T-helper 1 cell treated with Interleukin-12 subunit alpha and Interleukin-12 subunit beta and Interleukin-4 antibody, amounts not matched to agents 30 μg/mL and 1 μg/mL, for 36 hours (primary cell): ENCODE results near the gene PLEKHG5.
A peak's percentile ranks its signal among the peaks of the same experiment; 100 is the strongest.
"Not testable (repeated sequence)": the region's sequence is repeated elsewhere in the genome, so short reads cannot be mapped to it uniquely, and the experiment has no call there.

Experiments used
- H3K27ac Mint-ChIP-seq: one replicate; pipeline ENCODE4 v1.8.0; 2021; ENCODE audit warnings: mild to moderate bottlenecking, mixed read lengths
- H3K27me3 Mint-ChIP-seq: one replicate; pipeline ENCODE4 v1.8.0; 2021; ENCODE audit warnings: low read depth, mixed read lengths
- H3K36me3 Mint-ChIP-seq: one replicate; pipeline ENCODE4 v1.8.0; 2021; ENCODE audit warnings: low read depth, mixed read lengths
- H3K4me1 Mint-ChIP-seq: one replicate; pipeline ENCODE4 v1.8.0; 2021; ENCODE audit warnings: low read depth, mixed read lengths
- H3K4me3 Mint-ChIP-seq: one replicate; pipeline ENCODE4 v1.8.0; 2021; ENCODE audit warnings: mild to moderate bottlenecking, moderate library complexity, mixed read lengths
- H3K9me3 Mint-ChIP-seq: one replicate; pipeline ENCODE4 v1.8.0; 2021; ENCODE audit warnings: mixed read lengths

The PLEKHG5 gene

DNA sequence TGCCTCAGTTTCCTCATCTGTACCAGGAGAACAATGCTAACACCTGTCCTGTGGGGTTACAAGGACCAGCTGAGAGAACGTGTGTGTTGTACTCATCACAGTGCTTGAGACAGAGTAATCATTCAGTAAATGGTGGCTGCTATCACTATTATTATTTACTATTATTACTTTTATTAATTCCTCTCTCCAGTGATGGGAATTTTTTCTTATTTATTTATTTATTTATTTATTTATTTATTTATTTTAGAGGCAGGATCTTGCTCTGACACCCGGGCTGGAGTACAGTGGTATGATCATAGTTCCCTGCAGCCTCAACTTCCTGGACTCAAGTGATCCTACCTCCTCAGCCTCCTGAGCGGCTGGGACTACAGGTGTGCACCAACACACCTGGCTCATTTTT, 55.2 kb downstream of the PLEKHG5 start:
- not testable (repeated sequence) for H3K4me3 Mint-ChIP-seq, H3K9me3 Mint-ChIP-seq, H3K27ac Mint-ChIP-seq, H3K36me3 Mint-ChIP-seq, H3K4me1 Mint-ChIP-seq
- peaks cover 38% of the 10 kb centered on the region for H3K27me3 Mint-ChIP-seq

DNA sequence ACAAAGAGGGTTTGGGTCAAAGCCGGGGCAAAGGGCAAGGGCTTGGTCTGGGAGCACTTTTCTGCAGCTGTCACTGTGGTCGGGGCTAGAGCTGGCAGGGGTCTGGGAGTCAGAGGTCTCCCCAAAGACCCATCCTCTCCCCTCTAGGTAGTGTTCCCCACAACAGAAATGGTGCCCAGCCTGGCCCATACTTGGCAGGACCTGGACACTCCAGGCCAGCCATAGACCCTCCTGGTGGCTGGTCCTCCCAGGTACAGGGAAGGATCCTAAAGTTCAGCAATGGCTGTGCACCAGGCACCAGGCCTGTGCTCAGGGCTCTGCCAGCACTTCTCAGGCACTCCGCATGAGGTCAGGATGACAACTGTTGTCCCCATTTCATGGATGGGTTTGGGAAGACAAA, 55.9 kb downstream of the PLEKHG5 start:
- Mint-ChIP-seq H3K9me3 (no peaks in the 10 kb centered on the region), H3K27me3 (peaks cover 37% of the 10 kb centered on the region), H3K27ac (no peak overlapping the region), H3K4me1 (peaks cover 8% of the 10 kb centered on the region), H3K4me3 (no peak overlapping the region), H3K36me3 (no peaks in the 10 kb centered on the region)

DNA sequence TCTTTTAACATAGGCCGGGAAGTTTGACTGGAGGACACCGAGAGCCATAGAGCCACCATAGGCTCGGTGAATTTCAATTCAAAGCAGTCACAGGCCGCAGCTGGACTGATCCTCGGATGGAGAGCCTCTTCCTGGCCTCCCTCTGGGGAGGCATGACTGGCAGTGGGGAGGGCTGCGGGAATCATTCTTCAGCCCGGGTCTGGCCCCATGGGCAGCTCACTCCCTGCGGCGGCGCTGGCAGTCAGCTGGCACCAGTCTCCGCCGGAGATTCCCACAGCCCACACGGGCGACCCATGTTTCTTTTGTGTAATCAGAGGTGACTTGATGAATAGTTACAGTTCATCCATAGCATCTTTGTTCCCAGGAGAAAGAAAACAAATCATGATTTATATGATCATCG, 56.3 kb downstream of the PLEKHG5 start:
- Mint-ChIP-seq H3K4me1 (peaks cover 8% of the 10 kb centered on the region), H3K27ac (no peak overlapping the region), H3K27me3 (peaks cover 40% of the 10 kb centered on the region), H3K4me3 (no peak overlapping the region), H3K9me3 (no peaks in the 10 kb centered on the region), H3K36me3 (no peaks in the 10 kb centered on the region)

DNA sequence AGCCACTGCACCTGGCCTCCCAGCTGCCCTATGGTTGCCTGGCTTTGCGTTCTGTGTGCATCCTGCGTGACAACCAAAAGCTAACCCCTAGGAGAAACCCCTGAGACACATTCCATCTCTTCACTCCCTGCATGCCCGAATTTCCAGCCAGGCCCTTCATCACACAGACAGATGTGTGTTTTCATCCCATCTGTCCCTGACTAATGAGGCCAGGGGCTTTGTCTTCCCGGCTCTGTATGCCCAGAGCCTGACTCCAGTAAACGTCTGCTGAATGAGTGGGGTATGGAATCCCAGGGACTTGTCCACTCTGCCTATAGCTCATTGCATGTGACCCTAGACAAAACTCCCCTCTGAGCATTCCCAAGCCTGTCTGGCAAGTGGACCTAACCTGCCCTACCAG, 57.3 kb downstream of the PLEKHG5 start:
- H3K4me1 Mint-ChIP-seq = peaks cover 5% of the 10 kb centered on the region
- H3K27me3 Mint-ChIP-seq = peaks cover 39% of the 10 kb centered on the region
- no peak overlapping the region for H3K27ac Mint-ChIP-seq
- H3K4me3 Mint-ChIP-seq = no peak overlapping the region
- no peaks in the 10 kb centered on the region for H3K9me3 Mint-ChIP-seq
- H3K36me3 Mint-ChIP-seq = no peaks in the 10 kb centered on the region

DNA sequence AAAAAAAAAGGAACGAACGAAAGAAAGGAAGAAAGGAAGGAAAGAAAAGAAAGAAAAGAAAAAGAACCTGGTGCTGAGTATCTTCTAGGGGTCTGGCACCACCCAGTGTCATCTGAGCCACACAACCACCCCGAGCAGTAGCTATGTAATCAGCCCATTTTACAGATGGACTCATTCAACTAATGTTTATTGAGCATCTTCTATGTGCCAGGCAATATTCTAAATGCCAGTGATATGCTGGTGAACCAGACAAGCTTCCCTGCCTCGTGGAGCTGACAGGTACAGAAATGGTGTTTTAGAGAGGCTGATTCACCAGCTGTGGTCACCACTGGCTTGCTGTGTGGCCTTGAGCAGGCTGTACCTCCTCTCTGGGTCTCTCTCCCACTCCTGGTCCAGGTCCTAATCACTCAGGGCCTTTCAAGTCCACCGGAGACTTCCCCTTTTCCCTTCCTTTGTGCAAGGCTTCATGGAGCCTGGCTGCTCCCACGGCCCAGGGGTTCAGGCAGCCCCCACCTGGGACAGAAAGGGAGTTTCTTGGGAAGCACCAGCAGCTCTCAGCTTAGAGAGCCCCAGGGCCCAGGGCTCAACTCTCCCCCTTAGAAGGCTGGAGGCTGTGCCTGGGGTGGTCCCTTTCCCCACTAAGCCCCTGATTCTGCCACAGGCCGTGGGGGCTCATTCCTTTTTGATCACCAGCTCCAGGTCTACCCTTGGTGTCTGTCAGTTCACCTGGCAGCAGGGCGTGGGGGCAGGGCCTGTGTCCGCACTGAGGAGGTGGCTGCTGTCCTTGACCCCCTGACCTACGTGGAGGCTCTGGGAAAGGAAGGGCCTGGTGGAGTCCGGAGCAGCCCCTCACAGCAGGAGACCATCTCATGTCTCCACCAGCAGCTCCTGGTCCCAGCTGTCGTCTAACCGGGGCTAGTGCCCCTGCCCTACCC, 59.6 kb downstream of the PLEKHG5 start:
- H3K27ac Mint-ChIP-seq, H3K36me3 Mint-ChIP-seq, H3K4me3 Mint-ChIP-seq, H3K4me1 Mint-ChIP-seq, H3K9me3 Mint-ChIP-seq: not testable (repeated sequence)
- H3K27me3 Mint-ChIP-seq = peaks cover 32% of the 10 kb centered on the region

DNA sequence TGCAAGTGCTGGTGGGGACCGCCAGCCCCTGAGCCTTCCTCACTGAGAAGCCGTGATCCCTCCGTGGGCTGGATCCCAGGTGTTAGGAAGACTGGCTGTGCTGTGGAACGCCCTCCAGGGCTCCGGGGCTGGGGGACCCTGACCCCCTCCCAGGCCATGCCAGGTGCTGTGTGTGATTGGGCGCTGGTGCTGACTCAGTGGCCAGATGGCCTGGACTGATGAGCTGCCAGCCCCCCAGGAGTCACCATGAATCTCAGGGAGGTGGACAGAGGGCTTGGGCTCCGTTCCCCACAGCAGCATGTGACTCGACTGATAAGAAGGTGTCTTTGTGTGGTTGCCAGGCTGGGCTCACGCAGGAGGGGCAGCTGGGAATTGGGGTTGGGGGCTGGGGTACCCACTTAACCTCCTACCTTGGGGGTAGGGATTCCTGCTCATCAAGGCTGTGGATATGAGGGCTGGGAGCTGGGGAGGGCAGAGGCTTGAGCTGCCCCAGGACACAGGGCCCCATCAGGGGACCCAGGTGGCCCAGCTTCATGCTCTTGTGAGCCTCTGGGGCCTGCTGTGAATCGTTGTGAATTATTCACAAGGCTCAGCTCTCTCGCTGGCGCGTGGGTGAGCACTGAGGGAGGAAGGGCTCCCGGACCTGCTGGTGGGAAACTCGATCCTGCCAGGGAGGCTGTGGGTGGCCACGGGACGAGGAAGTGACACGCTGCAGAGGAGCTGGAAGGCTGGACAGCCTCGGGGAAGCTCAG, 61.6 kb downstream of the PLEKHG5 start:
- H3K36me3 Mint-ChIP-seq, H3K4me3 Mint-ChIP-seq, H3K9me3 Mint-ChIP-seq, H3K27ac Mint-ChIP-seq, H3K4me1 Mint-ChIP-seq: not testable (repeated sequence)
- H3K27me3 Mint-ChIP-seq = peaks cover 40% of the 10 kb centered on the region

DNA sequence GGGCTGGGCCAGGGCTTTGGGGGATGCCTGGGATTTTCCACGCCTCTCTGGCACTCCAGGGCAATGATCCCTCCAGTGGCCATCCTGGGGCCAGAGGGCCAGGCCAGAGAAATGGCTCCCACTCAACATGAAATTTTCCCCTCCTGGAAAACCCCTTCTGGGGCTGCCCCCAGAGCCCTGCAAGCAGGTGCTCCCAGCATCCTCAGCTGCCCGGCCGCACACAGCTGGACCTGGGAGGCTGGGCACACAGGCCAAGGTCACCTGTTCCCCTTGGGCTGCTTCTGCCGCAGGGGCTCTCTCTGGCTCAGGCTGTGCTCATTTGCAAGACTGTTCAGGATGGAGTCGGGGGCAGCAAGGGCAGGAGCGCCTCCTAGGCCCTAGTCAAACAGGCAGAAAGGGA, 63.0 kb downstream of the PLEKHG5 start:
- H3K27ac Mint-ChIP-seq, H3K4me1 Mint-ChIP-seq, H3K9me3 Mint-ChIP-seq, H3K4me3 Mint-ChIP-seq, H3K36me3 Mint-ChIP-seq: not testable (repeated sequence)
- peaks cover 43% of the 10 kb centered on the region for H3K27me3 Mint-ChIP-seq

DNA sequence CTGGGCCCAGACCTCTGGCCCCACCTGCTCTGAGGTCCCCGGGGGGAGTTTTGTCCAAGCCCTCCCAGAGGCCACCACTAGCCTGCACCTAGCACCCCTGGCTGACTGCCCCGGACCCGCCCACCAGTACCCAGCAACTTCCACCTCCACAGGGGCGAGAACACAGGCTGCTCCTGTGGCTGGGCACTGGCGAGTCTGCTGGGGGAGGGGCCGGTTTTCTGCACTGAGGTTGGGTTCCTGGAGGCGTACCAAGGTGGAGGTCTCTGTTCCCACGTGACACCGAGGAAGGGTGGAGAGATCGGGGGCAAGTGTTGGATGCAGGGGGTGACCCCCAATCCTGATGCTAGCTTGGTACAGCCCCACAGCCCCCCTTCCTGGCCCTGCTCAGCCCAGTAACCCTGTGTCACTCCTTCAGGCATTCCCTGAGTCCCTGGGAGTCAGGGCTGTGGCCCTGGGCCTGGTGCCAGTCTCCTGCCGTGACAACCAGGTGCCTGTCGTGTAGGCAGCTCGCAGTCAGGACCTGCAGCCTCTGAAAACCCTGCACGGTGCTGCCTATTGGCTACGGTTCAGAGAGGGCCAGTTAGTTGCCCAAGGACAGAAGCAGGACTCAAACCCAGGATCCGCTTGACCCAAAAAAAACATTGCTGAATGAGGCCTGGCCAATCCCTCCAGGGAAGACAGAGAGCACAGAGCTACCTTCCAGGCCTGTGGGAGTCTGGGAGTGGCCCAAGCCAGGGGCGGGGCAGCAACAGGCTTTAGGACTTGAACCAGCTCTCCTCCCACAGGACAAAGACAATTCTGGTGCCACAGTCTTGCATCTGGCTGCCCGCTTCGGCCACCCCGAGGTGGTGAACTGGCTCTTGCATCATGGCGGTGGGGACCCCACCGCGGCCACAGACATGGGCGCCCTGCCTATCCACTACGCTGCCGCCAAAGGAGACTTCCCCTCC, 63.8 kb downstream of the PLEKHG5 start:
- H3K27me3 Mint-ChIP-seq = peaks cover 48% of the 10 kb centered on the region
- H3K27ac Mint-ChIP-seq = no peak overlapping the region
- peaks cover 5% of the 10 kb centered on the region for H3K4me1 Mint-ChIP-seq
- no peaks in the 10 kb centered on the region for H3K9me3 Mint-ChIP-seq
- no peaks in the 10 kb centered on the region for H3K36me3 Mint-ChIP-seq
- no peak overlapping the region for H3K4me3 Mint-ChIP-seq

DNA sequence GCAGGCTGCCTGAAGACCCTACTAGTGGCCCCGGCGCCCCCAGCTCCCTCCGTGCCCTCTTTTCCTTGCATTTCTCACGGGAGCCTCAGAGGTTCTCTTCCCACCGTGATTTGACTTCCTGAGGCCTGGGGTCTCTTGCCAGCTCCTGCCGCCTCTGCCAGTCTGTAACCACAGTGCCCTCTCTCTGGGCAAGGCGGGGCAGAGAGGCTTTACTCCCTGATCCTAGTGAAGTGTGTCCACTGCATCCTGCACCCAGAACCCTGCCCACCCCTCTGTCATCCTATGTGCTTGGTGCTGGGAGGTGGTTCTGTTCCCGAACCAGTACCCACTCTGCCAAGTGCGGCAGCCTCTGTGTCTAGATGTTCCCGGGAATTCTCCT, 64.5 kb downstream of the PLEKHG5 start:
- Mint-ChIP-seq H3K9me3 (no peaks in the 10 kb centered on the region), H3K27ac (no peak overlapping the region), H3K4me3 (no peak overlapping the region), H3K36me3 (no peaks in the 10 kb centered on the region), H3K4me1 (peaks cover 5% of the 10 kb centered on the region), H3K27me3 (peaks cover 54% of the 10 kb centered on the region)

DNA sequence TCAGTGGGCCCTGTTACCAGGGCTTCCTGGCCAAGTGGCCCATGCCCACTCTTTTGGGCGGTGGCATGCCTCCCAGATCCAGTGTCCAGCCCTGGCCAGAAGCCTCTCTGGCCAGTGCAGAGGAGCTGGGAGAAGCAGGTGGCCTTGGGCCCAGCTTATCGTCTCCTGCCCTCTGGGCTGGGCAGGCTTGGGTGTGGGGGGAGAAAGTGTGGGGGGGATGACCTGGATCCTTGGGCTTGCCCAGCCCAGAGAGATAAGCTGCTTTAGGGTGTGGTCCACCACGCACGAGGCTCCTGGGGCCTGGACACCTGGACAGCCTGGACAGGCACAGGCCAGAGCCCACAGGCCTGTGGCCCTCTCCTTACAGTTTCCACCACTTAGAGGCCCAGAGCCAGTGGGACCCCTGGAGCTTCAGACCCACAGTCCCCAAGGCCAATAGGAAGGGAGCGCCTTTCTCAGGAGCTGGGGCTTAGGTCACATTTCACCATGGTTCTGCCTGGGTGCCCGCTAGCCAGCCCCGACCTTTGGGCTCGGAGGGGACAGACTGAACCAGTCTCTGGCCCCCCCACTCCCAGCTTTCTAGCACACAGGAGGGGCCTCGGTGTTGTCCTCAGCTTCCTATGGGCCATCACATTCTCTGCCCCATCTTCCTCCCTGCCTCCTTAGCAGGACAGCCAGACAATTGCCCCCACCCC, 65.0 kb downstream of the PLEKHG5 start:
- H3K4me3 Mint-ChIP-seq = no peak overlapping the region
- no peak overlapping the region for H3K27ac Mint-ChIP-seq
- no peaks in the 10 kb centered on the region for H3K36me3 Mint-ChIP-seq
- peaks cover 9% of the 10 kb centered on the region for H3K4me1 Mint-ChIP-seq
- H3K27me3 Mint-ChIP-seq = peaks cover 56% of the 10 kb centered on the region
- no peaks in the 10 kb centered on the region for H3K9me3 Mint-ChIP-seq

DNA sequence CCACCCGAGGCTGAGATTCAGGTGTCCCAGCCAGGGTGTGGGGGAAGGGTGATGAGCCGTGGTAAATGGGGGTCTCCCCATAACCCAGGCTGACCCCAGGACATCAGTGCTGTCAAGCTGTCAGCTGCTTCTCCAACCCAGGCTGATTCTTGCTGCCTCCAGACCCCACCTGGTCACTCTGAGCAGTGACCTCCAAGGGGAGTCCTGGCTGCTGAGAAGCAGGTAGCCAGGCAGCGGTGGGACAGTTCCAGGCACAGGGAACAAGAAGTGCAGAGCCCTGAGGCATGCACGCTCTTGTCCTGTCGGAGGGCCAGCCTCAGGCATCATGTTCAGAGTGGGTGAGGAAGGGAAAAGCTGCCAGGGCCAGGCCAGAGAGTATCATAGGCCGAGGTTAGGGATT, 65.8 kb downstream of the PLEKHG5 start:
- Mint-ChIP-seq H3K9me3 (no peaks in the 10 kb centered on the region), H3K4me1 (peaks cover 13% of the 10 kb centered on the region), H3K4me3 (no peak overlapping the region), H3K36me3 (no peaks in the 10 kb centered on the region), H3K27ac (no peak overlapping the region), H3K27me3 (peaks cover 59% of the 10 kb centered on the region)

DNA sequence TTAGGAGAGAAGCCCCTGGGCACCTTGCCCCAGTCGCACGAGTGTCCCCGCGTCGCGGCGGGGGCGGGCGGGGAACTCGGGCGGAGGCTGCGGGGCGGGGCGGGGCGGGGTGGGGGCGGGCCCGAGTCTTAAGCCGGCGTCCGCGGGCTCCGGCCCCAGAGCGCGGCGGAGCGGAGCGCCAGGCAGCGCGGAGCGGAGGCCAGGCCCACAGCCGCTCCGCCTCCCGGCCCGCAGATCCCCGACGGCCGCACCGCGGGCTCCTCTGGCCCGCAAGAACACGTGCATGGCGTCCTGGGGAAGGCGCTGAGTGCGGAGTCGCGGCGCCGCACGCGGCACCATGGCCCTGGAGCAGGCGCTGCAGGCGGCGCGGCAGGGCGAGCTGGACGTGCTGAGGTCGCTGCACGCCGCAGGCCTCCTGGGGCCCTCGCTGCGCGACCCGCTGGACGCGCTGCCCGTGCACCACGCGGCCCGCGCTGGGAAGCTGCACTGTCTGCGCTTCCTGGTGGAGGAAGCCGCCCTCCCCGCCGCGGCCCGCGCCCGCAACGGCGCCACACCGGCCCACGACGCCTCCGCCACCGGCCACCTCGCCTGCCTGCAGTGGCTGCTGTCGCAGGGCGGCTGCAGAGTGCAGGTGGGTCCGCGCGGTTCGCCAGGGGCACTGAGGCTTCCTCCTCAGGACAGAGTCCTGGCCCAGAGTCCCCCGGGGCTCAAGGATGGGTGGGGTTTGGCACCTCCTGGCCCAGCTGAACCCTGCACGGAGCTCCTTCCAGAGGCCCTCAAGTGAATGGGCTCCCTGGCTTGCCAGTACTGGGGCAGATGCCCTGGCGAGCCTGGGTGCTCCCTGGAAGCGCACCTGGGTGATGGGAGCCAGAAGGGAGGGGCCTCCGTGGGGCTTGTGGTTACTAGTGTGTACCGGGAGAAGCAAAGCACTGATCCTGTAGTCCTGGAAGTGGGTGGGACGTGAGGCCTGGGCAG, 66.6 kb downstream of the PLEKHG5 start, which contains the start of gene ESPN:
TSS of gene ESPN (plus strand) at position 158 of the 975 bp plus-strand sequence. CDS start at position 338, 180 bp downstream.
- Mint-ChIP-seq H3K27me3 (peaks cover 58% of the 10 kb centered on the region), H3K4me1 (peaks cover 13% of the 10 kb centered on the region)

DNA sequence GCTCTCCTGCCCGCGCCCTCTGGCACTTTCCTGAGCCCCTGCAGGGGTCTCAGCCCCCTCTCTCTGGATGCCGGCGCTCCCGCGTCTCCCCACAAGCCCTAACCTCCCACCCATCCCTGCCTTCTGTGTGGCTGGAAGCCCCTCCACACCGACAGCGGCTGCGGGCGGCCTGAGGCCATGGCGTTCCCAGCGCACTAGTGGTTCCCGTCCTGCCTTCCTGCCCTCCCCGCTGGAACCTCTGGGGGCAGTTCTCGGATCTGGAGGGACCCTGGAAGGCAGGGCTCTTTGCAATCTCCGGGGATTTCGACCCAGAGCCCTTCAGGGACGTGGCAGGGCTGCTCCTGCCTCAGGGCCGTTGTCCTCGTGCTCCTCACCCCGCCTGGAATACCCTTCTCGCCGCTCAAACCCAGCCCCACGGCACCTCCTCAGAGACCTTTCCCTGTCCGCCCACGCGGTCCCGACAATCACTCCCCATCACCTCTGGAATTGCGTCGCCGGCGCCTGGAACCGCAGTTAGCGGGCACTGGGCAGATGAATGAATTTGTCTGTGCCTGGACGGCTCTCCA, 67.4 kb downstream of the PLEKHG5 start:
- H3K9me3 Mint-ChIP-seq = no peaks in the 10 kb centered on the region
- H3K4me1 Mint-ChIP-seq = peaks cover 13% of the 10 kb centered on the region
- H3K27ac Mint-ChIP-seq = no peak overlapping the region
- H3K36me3 Mint-ChIP-seq = no peaks in the 10 kb centered on the region
- peaks cover 58% of the 10 kb centered on the region for H3K27me3 Mint-ChIP-seq
- peak overlapping the region; percentile 31 for H3K4me3 Mint-ChIP-seq

More for the DNA sequence above, 66.6 kb downstream of the PLEKHG5 start, which contains the start of gene ESPN:
- Mint-ChIP-seq H3K36me3 (no peaks in the 10 kb centered on the region), H3K9me3 (no peaks in the 10 kb centered on the region), H3K27ac (no peak within 1 kb of the TSS), H3K4me3 (peak within 1 kb of the TSS; percentile 31)
